Mucosa of rectum (tissue), 2 donors: Measurements from ENCODE around the gene E2F3.
"Not testable (repeated sequence)": the region's sequence is repeated elsewhere in the genome, so short reads cannot be mapped to it uniquely, and the experiment has no call there.

Experiments used
- H3K27ac ChIP-seq, 2 donors: one replicate each; pipeline ENCODE4 v1.7.0; 2013; ENCODE audit warnings: inconsistent platforms in 2 of 2, low read depth in 2 of 2, low read length in 2 of 2
- H3K27me3 ChIP-seq, 2 donors: one replicate each; pipeline ENCODE4 v1.7.0; 2013; ENCODE audit warnings: low read length in 2 of 2; ENCODE audit not compliant: control insufficient read depth in 2 of 2, insufficient read depth in 2 of 2
- H3K36me3 ChIP-seq, 2 donors: one replicate each; pipeline ENCODE4 v1.7.0; 2013; ENCODE audit warnings: low read length in 2 of 2; ENCODE audit not compliant: control insufficient read depth in 2 of 2, insufficient read depth in 2 of 2
- H3K4me1 ChIP-seq, 2 donors: one replicate each; pipeline ENCODE4 v1.7.0; 2013; ENCODE audit warnings: low read length in 2 of 2, mild to moderate bottlenecking in 1 of 2; ENCODE audit not compliant: control insufficient read depth in 2 of 2, insufficient read depth in 2 of 2
- H3K4me3 ChIP-seq, 2 donors: one replicate each; pipeline ENCODE4 v1.7.0; 2013; ENCODE audit warnings: low read length in 2 of 2
- H3K9ac ChIP-seq, 2 donors: one replicate each; pipeline ENCODE4 v1.7.0; 2013; ENCODE audit warnings: low read length in 2 of 2, low read depth in 1 of 2, mild to moderate bottlenecking in 1 of 2
- H3K9me3 ChIP-seq, 2 donors: one replicate each; pipeline ENCODE4 v1.7.0; 2013; ENCODE audit warnings: low read length in 2 of 2; ENCODE audit not compliant: control insufficient read depth in 2 of 2
- donor health status: healthy.
- donor health status: Normal muscosa, but diverticular disease.

E2F3 gene

DNA sequence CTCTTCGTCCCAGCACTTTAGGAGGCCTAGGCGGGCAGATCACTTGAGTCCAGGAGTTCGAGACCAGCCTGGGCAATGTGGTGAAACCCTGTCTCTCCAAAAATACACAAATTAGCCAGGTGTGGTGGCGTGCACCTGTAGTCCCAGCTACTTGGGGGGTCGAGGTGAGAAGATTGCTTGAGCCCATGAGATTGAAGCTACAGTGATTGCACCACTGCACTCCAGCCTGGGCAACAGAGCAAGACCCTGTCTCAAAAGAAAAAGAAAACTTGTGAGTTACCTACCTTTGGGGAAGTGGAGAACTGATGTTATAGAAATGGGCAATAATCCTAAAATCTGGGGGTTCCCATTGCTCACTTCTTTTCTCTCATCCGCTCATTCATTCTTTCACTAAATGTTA, 58.0 kb downstream of the E2F3 start:
- Histone ChIP-seq H3K36me3 (no peaks in the 10 kb centered on the region), H3K27me3 (no peaks in the 10 kb centered on the region), H3K4me1 (peaks cover 5 to 10% of the 10 kb centered on the region in 2 donors), H3K4me3 (no peak overlapping the region), H3K9ac (no peak overlapping the region), H3K9me3 (no peaks in the 10 kb centered on the region), H3K27ac (no peak overlapping the region)

DNA sequence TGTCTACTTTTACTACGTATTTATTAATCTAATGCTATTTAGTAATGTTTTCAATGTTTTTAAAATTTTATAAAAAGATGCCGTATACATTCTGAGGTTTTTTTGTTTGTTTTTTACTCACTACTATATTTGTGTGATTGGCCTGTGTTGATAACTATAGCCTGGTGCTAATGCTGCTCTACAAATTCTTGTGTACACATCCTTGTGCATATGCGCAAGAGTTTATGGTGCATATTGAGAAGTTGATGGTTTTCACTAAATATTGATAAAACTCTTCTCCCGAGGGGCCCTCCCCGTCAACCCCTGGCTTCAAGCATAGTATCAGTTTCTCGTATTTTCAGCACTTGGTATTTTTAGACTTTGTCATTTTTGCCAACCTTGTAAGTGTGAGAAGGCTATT, 59.9 kb downstream of the E2F3 start:
- H3K27me3 ChIP-seq: no peaks in the 10 kb centered on the region
- no peak overlapping the region for H3K27ac ChIP-seq
- H3K9me3 ChIP-seq: no peaks in the 10 kb centered on the region
- H3K36me3 ChIP-seq: no peaks in the 10 kb centered on the region
- H3K4me3 ChIP-seq: no peak overlapping the region
- H3K9ac ChIP-seq: no peak overlapping the region
- H3K4me1 ChIP-seq: no peaks in the 10 kb centered on the region

DNA sequence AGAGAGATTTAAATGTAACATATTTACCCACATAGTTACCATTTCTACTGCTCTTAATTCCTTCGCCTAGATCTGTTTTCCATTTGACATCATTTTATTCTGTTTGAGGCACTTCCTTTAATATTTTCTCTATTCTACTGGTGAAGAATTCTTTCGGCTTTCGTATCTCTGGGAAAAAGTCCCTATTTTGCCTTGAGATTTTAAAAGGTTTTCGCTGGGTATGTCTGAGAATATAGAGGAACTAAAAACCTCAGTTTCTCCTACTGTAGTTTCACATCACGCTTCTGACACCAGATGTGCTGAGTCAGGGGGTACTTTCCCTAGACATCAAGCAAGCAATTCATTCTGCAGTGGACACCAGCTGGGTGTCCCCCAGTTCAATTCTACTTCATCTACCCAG, 61.7 kb downstream of the E2F3 start:
- Histone ChIP-seq H3K9me3 (no peaks in the 10 kb centered on the region), H3K9ac (no peak overlapping the region), H3K36me3 (no peaks in the 10 kb centered on the region), H3K4me3 (no peak overlapping the region), H3K27me3 (no peaks in the 10 kb centered on the region), H3K27ac (no peak overlapping the region), H3K4me1 (no peaks in the 10 kb centered on the region)

- Histone ChIP-seq H3K4me1 (no peaks in the 10 kb centered on the region), H3K27me3 (no peaks in the 10 kb centered on the region), H3K4me3 (no peak overlapping the region), H3K27ac (no peak overlapping the region), H3K9ac (no peak overlapping the region), H3K9me3 (no peaks in the 10 kb centered on the region), H3K36me3 (no peaks in the 10 kb centered on the region)
Observed at GRCh38 chr6:20464041-20464440, 62.4 kb downstream of the E2F3 start.

GRCh38 chr6:20464847-20465246, 63.2 kb downstream of the E2F3 start:
- Histone ChIP-seq H3K4me1 (no peaks in the 10 kb centered on the region), H3K9me3 (no peaks in the 10 kb centered on the region), H3K4me3 (no peak overlapping the region), H3K27me3 (no peaks in the 10 kb centered on the region), H3K27ac (no peak overlapping the region), H3K9ac (no peak overlapping the region), H3K36me3 (no peaks in the 10 kb centered on the region)

DNA sequence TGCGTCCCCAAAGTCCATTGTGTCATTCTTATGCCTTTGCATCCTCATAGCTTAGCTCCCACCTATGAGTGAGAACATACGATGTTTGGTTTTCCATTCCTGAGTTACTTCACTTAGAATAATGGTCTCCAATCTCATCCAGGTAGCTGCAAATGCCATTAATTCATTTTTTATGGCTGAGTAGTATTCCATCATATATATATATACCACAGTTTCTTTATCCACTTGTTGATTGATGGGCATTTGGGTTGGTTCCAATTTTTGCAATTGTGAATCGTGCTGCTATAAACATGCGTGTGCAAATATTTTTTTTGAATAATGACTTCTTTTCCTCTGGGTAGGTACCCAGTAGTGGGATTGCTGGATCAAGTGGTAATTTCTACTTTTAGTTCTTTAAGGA, 63.9 kb downstream of the E2F3 start:
- not testable (repeated sequence) for H3K9ac ChIP-seq, H3K9me3 ChIP-seq, H3K27me3 ChIP-seq, H3K4me1 ChIP-seq, H3K4me3 ChIP-seq, H3K36me3 ChIP-seq, H3K27ac ChIP-seq

DNA sequence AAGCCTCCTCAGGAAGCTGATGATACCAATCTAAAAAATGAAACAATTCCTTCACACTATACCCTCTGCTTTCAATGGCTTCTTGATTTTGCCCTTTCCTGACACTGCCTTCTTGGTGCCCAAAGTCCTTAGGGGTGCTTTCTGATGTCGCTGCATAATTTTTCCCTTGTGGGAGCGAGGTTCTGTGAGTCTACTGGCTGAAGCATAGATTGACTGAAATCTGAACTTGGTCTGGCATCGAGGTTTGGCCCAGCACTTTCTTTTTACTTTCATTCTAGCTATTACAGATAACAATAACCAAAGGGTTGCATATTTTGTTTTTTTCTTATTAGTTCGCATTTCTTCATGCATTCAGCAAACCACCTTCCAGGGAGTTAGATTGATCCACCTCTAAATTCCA, 65.8 kb downstream of the E2F3 start:
- Histone ChIP-seq H3K27me3 (no peaks in the 10 kb centered on the region), H3K9me3 (no peaks in the 10 kb centered on the region), H3K4me3 (no peak overlapping the region), H3K27ac (no peak overlapping the region), H3K9ac (no peak overlapping the region), H3K4me1 (no peaks in the 10 kb centered on the region), H3K36me3 (no peaks in the 10 kb centered on the region)

DNA sequence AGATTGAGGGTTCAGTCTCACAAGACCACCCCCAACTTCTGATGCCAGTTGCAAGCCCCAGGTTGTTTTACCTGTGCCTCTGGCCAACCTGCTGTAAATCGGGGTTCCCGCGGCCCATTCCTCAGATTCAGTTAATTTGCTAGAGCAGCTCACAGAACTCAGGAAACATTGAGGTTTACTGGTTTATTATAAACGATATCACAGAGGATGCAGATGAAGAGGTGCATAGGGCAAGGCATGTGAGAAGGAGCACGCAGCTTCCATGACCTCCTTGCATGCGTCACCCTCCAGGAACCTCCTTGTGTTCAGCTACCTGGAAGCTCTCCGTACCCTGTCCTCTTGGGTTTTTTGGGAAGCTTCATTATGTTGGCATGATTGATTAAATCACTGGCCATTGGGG, 66.5 kb downstream of the E2F3 start:
- H3K36me3 ChIP-seq: no peaks in the 10 kb centered on the region
- H3K9me3 ChIP-seq: no peaks in the 10 kb centered on the region
- H3K27ac ChIP-seq: no peak overlapping the region
- H3K27me3 ChIP-seq: no peaks in the 10 kb centered on the region
- no peak overlapping the region for H3K4me3 ChIP-seq
- no peak overlapping the region for H3K9ac ChIP-seq
- H3K4me1 ChIP-seq: no peaks in the 10 kb centered on the region

- H3K27me3 ChIP-seq: no peaks in the 10 kb centered on the region
- no peaks in the 10 kb centered on the region for H3K4me1 ChIP-seq
- no peak overlapping the region for H3K9ac ChIP-seq
- no peak overlapping the region for H3K27ac ChIP-seq
- H3K36me3 ChIP-seq: no peaks in the 10 kb centered on the region
- no peak overlapping the region for H3K4me3 ChIP-seq
- no peaks in the 10 kb centered on the region for H3K9me3 ChIP-seq
Observed at GRCh38 chr6:20472748-20473147, 71.1 kb downstream of the E2F3 start.

DNA sequence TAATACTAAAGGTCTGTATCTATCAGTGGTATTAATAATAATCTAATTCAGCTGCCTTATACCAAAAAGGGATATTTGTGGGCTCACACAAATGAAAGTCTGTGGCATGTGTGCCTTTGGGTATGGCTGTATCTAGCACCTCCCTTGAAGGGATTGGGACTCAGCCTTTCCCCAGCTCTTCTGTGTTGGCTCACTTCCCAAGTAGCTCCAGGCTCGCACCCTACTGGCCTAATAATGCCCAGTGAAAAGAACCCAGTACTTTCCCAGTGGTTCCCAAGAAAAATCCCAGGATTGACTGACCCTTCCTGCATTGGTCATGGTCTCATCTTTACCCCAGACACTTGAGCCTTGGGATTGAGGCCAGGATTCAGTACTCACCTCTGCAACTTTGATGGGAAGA, 71.8 kb downstream of the E2F3 start:
- no peaks in the 10 kb centered on the region for H3K4me1 ChIP-seq
- no peak overlapping the region for H3K4me3 ChIP-seq
- no peak overlapping the region for H3K9ac ChIP-seq
- no peaks in the 10 kb centered on the region for H3K9me3 ChIP-seq
- H3K27me3 ChIP-seq: no peaks in the 10 kb centered on the region
- no peak overlapping the region for H3K27ac ChIP-seq
- H3K36me3 ChIP-seq: no peaks in the 10 kb centered on the region

DNA sequence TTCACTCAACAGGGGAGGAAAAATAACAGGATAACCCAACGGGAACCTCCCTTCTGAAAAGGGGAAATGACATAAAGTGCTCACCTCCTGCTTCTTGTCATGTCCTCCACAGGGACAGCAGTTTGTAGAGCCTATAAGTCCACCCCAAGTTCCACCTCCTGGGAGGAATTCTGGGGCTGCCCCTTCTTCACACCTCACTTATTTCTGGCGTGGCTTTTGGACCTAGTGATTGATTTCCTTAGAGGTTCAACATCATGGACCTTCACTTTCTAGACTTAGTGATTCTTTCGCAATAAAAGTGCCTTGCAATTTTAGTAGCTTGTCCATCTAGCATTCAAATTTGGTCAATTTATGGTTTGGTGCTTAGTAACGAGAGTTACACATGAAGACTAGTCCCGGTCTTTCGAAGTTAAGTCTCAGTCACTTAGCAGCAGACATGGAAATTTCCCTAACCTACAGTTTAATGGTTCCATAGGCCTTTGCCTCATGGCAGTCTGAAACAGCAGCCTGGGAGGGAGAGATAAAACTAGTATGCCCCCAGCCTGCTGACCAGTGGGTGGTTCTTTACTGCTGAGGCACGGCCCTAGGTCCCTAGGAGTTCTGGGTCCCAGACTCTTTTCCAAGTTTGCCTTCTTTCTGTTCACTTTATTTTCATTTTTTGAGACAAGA, 73.3 kb downstream of the E2F3 start:
- Histone ChIP-seq H3K9ac (no peak overlapping the region), H3K4me3 (no peak overlapping the region), H3K36me3 (peaks cover 0 to under 1% of the 10 kb centered on the region in 2 donors), H3K27me3 (no peaks in the 10 kb centered on the region), H3K27ac (no peak overlapping the region), H3K9me3 (no peaks in the 10 kb centered on the region), H3K4me1 (no peaks in the 10 kb centered on the region)
